HG02870 (cell line): ENCODE measurements around the gene PABPC1L.
A peak's percentile ranks its signal among the peaks of the same experiment; 100 is the strongest.

Experiments
- ATAC-seq: cut with Tn5 transposase; IDR thresholded peaks from one replicate; pipeline ENCODE4 v1.9.1; 2021; ENCODE audit warnings: mild to moderate bottlenecking, moderate library complexity; ENCODE audit not compliant: unreplicated experiment

Gene PABPC1L

GRCh38 chr20:44942264-44942973 lies 32.6 kb downstream of the PABPC1L start:
- no peak for ATAC-seq

GRCh38 chr20:44943828-44944227 lies 34.0 kb downstream of the PABPC1L start:
- ATAC-seq, result no peak

- no peak for ATAC-seq
Measured at GRCh38 chr20:44945261-44945660, 35.4 kb downstream of the PABPC1L start.

GRCh38 chr20:44946271-44946852 lies 36.5 kb downstream of the PABPC1L start:
- no peak for ATAC-seq

- no peak for ATAC-seq
Measured at GRCh38 chr20:44948107-44948506, 38.2 kb downstream of the PABPC1L start.

GRCh38 chr20:44948513-44948912 lies 38.7 kb downstream of the PABPC1L start:
- ATAC-seq, result no peak

- no peak for ATAC-seq
Measured at GRCh38 chr20:44950368-44950767, 40.5 kb downstream of the PABPC1L start.

GRCh38 chr20:44952731-44953130 lies 42.9 kb downstream of the PABPC1L start:
- ATAC-seq, result no peak

- ATAC-seq, result no peak
Measured at GRCh38 chr20:44954211-44954610, 44.4 kb downstream of the PABPC1L start.

GRCh38 chr20:44955270-44955669 lies 45.4 kb downstream of the PABPC1L start:
- ATAC-seq, result no peak

GRCh38 chr20:44956410-44956809 lies 46.5 kb downstream of the PABPC1L start:
- ATAC-seq, result no peak

GRCh38 chr20:44958276-44958675 lies 48.4 kb downstream of the PABPC1L start:
- no peak for ATAC-seq

GRCh38 chr20:44959082-44959637 lies 49.3 kb downstream of the PABPC1L start:
- no peak for ATAC-seq

- peak; percentile 36 for ATAC-seq
Measured at GRCh38 chr20:44959638-44960102, 49.8 kb downstream of the PABPC1L start.

GRCh38 chr20:44960103-44960852 lies 50.4 kb downstream of the PABPC1L start, which contains the start of gene TOMM34:
TSS of gene TOMM34 (minus strand) at chr20:44960397. CDS start at chr20:44960333, 64 bp downstream.
- ATAC-seq, result peak; percentile 83

GRCh38 chr20:44961011-44961869 lies 51.4 kb downstream of the PABPC1L start:
- ATAC-seq, result no peak

- ATAC-seq, result no peak
Measured at GRCh38 chr20:44961870-44962267, 52.0 kb downstream of the PABPC1L start.

GRCh38 chr20:44962483-44962882 lies 52.6 kb downstream of the PABPC1L start:
- ATAC-seq, result no peak

GRCh38 chr20:44963325-44964215 lies 53.7 kb downstream of the PABPC1L start:
- no peak for ATAC-seq

GRCh38 chr20:44965651-44966029 lies 55.8 kb downstream of the PABPC1L start:
- no peak for ATAC-seq
